WTC11 (cell line): Measurements from ENCODE around the gene SLC17A4. TPM values are rescaled to one million over a fixed set of nuclear protein-coding genes. Genes with fewer than 3 reads are reported as not detected.

Experiments
- ATAC-seq: fragments of 200-7000 bp; cut with Tn5 transposase; 2 replicates; pipeline ENCODE4 v1.10.0; 2021; ENCODE audit warnings: mild to moderate bottlenecking, moderate library complexity
- CTCF ChIA-PET: fragments of 300-600 bp; sonication (Branson Sonifier 250); formaldehyde crosslinking; loops from one replicate; lab custom pipeline; 2021; ENCODE audit warnings: antibody characterized with exemption; lab: Charles Lee
- POLR2A ChIA-PET: fragments of 350-600 bp; sonication (Branson Sonifier 250); formaldehyde crosslinking; loops from one replicate; lab custom pipeline; 2021; ENCODE audit warnings: antibody characterized with exemption; lab: Charles Lee
- DNase-seq: peaks from one replicate; pipeline ENCODE4 v3.0.0; 2021; ENCODE audit warnings: low spot score
- H3K27ac Mint-ChIP-seq: 2 replicates; pipeline ENCODE4 v1.8.0; 2021; ENCODE audit warnings: mixed read lengths
- H3K27me3 Mint-ChIP-seq: 2 replicates; pipeline ENCODE4 v1.8.0; 2021; ENCODE audit warnings: low read depth, mild to moderate bottlenecking, moderate library complexity, mixed read lengths
- H3K36me3 Mint-ChIP-seq: 2 replicates; pipeline ENCODE4 v1.8.0; 2021; ENCODE audit warnings: mixed read lengths
- H3K4me1 Mint-ChIP-seq: 2 replicates; pipeline ENCODE4 v1.8.0; 2022; ENCODE audit warnings: mixed read lengths
- H3K4me3 Mint-ChIP-seq: 2 replicates; pipeline ENCODE4 v1.8.0; 2021; ENCODE audit warnings: mild to moderate bottlenecking, moderate library complexity, mixed read lengths
- H3K9me3 Mint-ChIP-seq: 2 replicates; pipeline ENCODE4 v1.8.0; 2021; ENCODE audit warnings: mixed read lengths
- GRHL2 ChIP-seq: fragments of 250-450 bp; sonication (Bioruptor Pico); IDR thresholded peaks from 2 replicates; pipeline ENCODE4 v1.8.0; 2022; ENCODE audit warnings: mild to moderate bottlenecking, moderate library complexity; ENCODE audit not compliant: insufficient replicate concordance, severe bottlenecking
- NR1H2 ChIP-seq: sonication (generic); formaldehyde crosslinking; IDR thresholded peaks from 2 replicates; pipeline ENCODE4 v1.9.0; 2021; ENCODE audit warnings: mild to moderate bottlenecking, moderate library complexity, missing genetic modification reagents
- NR2C2 ChIP-seq: sonication (generic); formaldehyde crosslinking; IDR thresholded peaks from 2 replicates; pipeline ENCODE4 v1.8.0; 2022; ENCODE audit warnings: mild to moderate bottlenecking, missing genetic modification reagents
- PRRX2 ChIP-seq: fragments of 250-450 bp; sonication (Bioruptor Pico); IDR thresholded peaks from 2 replicates; pipeline ENCODE4 v1.8.0; 2021; ENCODE audit warnings: mild to moderate bottlenecking
- ZNF219 ChIP-seq: sonication (generic); formaldehyde crosslinking; IDR thresholded peaks from 2 replicates; pipeline ENCODE4 v1.8.0; 2023; ENCODE audit warnings: missing genetic modification reagents, mild to moderate bottlenecking, borderline replicate concordance
- ZNF263 ChIP-seq: sonication (generic); formaldehyde crosslinking; IDR thresholded peaks from 2 replicates; pipeline ENCODE4 v1.8.1; 2022; ENCODE audit warnings: low read depth, mild to moderate bottlenecking, moderate library complexity, missing genetic modification reagents
- total RNA-seq: library from RNA; stranded (reverse); gene quantifications from 3 replicates; pipeline ENCODE4 v1.2.3, GENCODE V29; 2021
- TF ChIP-seq, protein P1 (sequence below): sonication (generic); formaldehyde crosslinking; IDR thresholded peaks from 2 replicates; pipeline ENCODE4 v1.8.1; 2022; ENCODE audit warnings: mild to moderate bottlenecking, moderate library complexity, missing genetic modification reagents
- TF ChIP-seq, protein P2 (sequence below): fragments of 250-450 bp; sonication (Bioruptor Pico); IDR thresholded peaks from 2 replicates; pipeline ENCODE4 v1.9.0; 2021; ENCODE audit warnings: mild to moderate bottlenecking
- TF ChIP-seq, protein P3 (sequence below): sonication (generic); formaldehyde crosslinking; IDR thresholded peaks from 2 replicates; pipeline ENCODE4 v1.8.1; 2023; ENCODE audit warnings: mild to moderate bottlenecking, moderate library complexity, missing genetic modification reagents
- TF ChIP-seq, protein P4 (sequence below): sonication (generic); formaldehyde crosslinking; IDR thresholded peaks from 2 replicates; pipeline ENCODE4 v1.8.0; 2023; ENCODE audit warnings: missing genetic modification reagents, mild to moderate bottlenecking, borderline replicate concordance
- TF ChIP-seq, protein P5 (sequence below): sonication (generic); formaldehyde crosslinking; IDR thresholded peaks from 2 replicates; pipeline ENCODE4 v1.8.0; 2022; ENCODE audit warnings: mild to moderate bottlenecking, missing genetic modification reagents

SLC17A4 gene
- total RNA-seq, 1 experiment from 2014 or later: not detected

DNA sequence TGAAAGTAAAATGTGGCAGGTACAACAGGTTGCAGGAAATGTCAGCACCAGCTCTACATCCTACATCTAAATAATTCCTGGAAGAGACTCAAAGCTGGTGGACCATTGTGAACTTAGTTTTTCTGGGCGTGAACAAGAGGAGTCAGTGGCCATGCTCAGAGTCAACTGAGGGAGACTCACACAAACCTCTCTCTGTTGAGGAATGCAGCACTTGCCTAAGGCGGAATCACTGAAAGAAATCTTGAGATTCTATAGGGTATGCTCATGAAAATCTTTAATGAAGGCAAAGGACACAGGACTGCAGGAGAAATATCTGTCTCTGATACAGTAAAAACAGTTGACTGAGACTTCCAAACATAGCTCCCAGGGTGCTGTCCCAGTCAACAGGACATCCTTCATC, 22.5 kb downstream of the SLC17A4 start:
- Mint-ChIP-seq H3K4me1 (peaks cover 7% of the 10 kb centered on the region; the same call in 1 of the 2 replicates), H3K27me3 (no peaks in the 10 kb centered on the region), H3K4me3 (no peak overlapping the region), H3K27ac (no peak overlapping the region), H3K36me3 (no peaks in the 10 kb centered on the region), H3K9me3 (no peaks in the 10 kb centered on the region)
- DNase-seq: no peak
- ChIA-PET POLR2A (no interaction called here), CTCF (no interaction called here)
- no peak for TF ChIP-seq NR1H2
- TF ChIP-seq, protein P1, sequence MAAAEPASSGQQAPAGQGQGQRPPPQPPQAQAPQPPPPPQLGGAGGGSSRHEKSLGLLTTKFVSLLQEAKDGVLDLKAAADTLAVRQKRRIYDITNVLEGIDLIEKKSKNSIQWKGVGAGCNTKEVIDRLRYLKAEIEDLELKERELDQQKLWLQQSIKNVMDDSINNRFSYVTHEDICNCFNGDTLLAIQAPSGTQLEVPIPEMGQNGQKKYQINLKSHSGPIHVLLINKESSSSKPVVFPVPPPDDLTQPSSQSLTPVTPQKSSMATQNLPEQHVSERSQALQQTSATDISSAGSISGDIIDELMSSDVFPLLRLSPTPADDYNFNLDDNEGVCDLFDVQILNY: no peak
- TF ChIP-seq, protein P2, sequence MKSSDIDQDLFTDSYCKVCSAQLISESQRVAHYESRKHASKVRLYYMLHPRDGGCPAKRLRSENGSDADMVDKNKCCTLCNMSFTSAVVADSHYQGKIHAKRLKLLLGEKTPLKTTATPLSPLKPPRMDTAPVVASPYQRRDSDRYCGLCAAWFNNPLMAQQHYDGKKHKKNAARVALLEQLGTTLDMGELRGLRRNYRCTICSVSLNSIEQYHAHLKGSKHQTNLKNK (CRISPR knock-in tag): no peak
- no peak for TF ChIP-seq PRRX2 (CRISPR knock-in tag)
- no peak for TF ChIP-seq GRHL2 (CRISPR knock-in tag)
- TF ChIP-seq NR2C2 (CRISPR knock-in tag): no peak
- no peak for TF ChIP-seq ZNF263
- TF ChIP-seq, protein P3, sequence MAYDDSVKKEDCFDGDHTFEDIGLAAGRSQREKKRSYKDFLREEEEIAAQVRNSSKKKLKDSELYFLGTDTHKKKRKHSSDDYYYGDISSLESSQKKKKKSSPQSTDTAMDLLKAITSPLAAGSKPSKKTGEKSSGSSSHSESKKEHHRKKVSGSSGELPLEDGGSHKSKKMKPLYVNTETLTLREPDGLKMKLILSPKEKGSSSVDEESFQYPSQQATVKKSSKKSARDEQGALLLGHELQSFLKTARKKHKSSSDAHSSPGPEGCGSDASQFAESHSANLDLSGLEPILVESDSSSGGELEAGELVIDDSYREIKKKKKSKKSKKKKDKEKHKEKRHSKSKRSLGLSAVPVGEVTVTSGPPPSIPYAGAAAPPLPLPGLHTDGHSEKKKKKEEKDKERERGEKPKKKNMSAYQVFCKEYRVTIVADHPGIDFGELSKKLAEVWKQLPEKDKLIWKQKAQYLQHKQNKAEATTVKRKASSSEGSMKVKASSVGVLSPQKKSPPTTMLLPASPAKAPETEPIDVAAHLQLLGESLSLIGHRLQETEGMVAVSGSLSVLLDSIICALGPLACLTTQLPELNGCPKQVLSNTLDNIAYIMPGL: no peak
- ATAC-seq: 0 out of 2 replicates have a peak, but pooled peaks have one; percentile 28

DNA sequence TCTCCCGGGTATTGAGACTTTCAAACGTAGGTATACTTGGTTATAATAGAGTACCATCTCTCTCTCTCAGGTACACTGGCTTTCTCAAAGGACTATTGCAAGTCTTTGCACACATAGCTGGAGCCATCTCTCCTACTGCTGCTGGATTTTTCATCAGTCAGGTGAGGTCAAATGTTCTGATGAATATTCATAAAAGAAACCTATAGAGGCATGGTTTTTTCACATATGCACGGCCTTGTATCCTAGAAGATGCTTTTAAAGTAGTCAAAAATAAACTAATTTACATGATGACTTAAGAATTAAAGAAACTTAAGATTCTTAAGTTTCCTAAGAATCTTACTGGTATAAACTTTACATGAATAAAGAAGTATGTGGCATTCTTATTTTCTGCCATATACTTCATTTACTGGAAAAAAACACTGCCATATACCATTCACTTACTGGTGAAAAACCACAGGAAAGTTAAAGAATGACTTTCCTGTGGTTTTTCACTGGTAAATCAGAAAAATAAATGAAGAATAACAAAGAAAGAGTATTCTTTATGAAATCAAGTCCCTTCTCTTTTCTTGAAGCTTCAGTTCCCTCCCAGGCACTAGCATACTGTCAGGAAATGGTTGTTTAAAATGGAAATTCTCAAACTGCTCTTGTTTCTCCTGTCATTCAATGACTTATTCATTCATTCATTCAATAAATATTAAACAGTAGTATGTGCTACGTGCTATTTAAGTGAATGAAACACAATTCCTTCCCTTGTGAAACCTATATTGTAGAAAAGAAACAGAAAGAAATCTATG, 23.5 kb downstream of the SLC17A4 start:
- peaks cover 7% of the 10 kb centered on the region; the same call in 1 of the 2 replicates for H3K4me1 Mint-ChIP-seq
- H3K27ac Mint-ChIP-seq: no peak overlapping the region
- ATAC-seq (no peak), DNase-seq (no peak)
- H3K36me3 Mint-ChIP-seq: no peaks in the 10 kb centered on the region
- no peaks in the 10 kb centered on the region for H3K9me3 Mint-ChIP-seq
- no peaks in the 10 kb centered on the region for H3K27me3 Mint-ChIP-seq
- CTCF ChIA-PET: no interaction called here
- TF ChIP-seq, protein P4, sequence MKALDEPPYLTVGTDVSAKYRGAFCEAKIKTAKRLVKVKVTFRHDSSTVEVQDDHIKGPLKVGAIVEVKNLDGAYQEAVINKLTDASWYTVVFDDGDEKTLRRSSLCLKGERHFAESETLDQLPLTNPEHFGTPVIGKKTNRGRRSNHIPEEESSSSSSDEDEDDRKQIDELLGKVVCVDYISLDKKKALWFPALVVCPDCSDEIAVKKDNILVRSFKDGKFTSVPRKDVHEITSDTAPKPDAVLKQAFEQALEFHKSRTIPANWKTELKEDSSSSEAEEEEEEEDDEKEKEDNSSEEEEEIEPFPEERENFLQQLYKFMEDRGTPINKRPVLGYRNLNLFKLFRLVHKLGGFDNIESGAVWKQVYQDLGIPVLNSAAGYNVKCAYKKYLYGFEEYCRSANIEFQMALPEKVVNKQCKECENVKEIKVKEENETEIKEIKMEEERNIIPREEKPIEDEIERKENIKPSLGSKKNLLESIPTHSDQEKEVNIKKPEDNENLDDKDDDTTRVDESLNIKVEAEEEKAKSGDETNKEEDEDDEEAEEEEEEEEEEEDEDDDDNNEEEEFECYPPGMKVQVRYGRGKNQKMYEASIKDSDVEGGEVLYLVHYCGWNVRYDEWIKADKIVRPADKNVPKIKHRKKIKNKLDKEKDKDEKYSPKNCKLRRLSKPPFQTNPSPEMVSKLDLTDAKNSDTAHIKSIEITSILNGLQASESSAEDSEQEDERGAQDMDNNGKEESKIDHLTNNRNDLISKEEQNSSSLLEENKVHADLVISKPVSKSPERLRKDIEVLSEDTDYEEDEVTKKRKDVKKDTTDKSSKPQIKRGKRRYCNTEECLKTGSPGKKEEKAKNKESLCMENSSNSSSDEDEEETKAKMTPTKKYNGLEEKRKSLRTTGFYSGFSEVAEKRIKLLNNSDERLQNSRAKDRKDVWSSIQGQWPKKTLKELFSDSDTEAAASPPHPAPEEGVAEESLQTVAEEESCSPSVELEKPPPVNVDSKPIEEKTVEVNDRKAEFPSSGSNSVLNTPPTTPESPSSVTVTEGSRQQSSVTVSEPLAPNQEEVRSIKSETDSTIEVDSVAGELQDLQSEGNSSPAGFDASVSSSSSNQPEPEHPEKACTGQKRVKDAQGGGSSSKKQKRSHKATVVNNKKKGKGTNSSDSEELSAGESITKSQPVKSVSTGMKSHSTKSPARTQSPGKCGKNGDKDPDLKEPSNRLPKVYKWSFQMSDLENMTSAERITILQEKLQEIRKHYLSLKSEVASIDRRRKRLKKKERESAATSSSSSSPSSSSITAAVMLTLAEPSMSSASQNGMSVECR (CRISPR knock-in tag): no peak
- TF ChIP-seq ZNF219 (CRISPR knock-in tag): no peak
- TF ChIP-seq, protein P5, sequence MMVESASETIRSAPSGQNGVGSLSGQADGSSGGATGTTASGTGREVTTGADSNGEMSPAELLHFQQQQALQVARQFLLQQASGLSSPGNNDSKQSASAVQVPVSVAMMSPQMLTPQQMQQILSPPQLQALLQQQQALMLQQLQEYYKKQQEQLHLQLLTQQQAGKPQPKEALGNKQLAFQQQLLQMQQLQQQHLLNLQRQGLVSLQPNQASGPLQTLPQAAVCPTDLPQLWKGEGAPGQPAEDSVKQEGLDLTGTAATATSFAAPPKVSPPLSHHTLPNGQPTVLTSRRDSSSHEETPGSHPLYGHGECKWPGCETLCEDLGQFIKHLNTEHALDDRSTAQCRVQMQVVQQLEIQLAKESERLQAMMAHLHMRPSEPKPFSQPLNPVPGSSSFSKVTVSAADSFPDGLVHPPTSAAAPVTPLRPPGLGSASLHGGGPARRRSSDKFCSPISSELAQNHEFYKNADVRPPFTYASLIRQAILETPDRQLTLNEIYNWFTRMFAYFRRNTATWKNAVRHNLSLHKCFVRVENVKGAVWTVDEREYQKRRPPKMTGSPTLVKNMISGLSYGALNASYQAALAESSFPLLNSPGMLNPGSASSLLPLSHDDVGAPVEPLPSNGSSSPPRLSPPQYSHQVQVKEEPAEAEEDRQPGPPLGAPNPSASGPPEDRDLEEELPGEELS: no peak
- TF ChIP-seq, all 79 proteins: peak for 0
- H3K4me3 Mint-ChIP-seq: no peak overlapping the region
- POLR2A ChIA-PET: no interaction called here
